ENCODE measurements around the gene PDE2A.

The PDE2A gene

GRCh38 chr11:72583177-72583553 is 91.1 kb downstream of the PDE2A start:
- H3K4me1 ChIP-seq (ENCODE audit: insufficient read depth, low read length): no peaks in the 10 kb centered on the region
- no peak overlapping the region for H3K4me3 ChIP-seq (ENCODE audit: low read depth in 1 of 2, low read length in 2 of 2)
- no peak overlapping the region for H3K27ac ChIP-seq (ENCODE audit: low read length)
- no peak for TF ChIP-seq EZH2 (IDR thresholded peaks at IDR 0.05; ENCODE audit: borderline replicate concordance, low read depth, low read length, severe bottlenecking)
- TF ChIP-seq, protein P1, sequence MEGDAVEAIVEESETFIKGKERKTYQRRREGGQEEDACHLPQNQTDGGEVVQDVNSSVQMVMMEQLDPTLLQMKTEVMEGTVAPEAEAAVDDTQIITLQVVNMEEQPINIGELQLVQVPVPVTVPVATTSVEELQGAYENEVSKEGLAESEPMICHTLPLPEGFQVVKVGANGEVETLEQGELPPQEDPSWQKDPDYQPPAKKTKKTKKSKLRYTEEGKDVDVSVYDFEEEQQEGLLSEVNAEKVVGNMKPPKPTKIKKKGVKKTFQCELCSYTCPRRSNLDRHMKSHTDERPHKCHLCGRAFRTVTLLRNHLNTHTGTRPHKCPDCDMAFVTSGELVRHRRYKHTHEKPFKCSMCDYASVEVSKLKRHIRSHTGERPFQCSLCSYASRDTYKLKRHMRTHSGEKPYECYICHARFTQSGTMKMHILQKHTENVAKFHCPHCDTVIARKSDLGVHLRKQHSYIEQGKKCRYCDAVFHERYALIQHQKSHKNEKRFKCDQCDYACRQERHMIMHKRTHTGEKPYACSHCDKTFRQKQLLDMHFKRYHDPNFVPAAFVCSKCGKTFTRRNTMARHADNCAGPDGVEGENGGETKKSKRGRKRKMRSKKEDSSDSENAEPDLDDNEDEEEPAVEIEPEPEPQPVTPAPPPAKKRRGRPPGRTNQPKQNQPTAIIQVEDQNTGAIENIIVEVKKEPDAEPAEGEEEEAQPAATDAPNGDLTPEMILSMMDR (IDR thresholded peaks at IDR 0.05; ENCODE audit: borderline replicate concordance, extremely low read depth, low read length, poor library complexity, severe bottlenecking): no peak
- H3K79me2 ChIP-seq (ENCODE audit: insufficient read depth, low read length): no peaks in the 10 kb centered on the region
- H4K20me1 ChIP-seq (ENCODE audit: insufficient read depth, low read length): peaks cover 4% of the 10 kb centered on the region; the same call in 1 of the 2 replicates
- ATAC-seq (ENCODE audit: insufficient read depth, low read depth) (no peak), DNase-seq (no peak)
- H3K9ac ChIP-seq (ENCODE audit: low read depth, low read length): no peak overlapping the region
- H3K27me3 ChIP-seq (ENCODE audit: insufficient read depth, low read length, poor library complexity): peaks cover 8% of the 10 kb centered on the region
- H3K9me3 ChIP-seq (ENCODE audit: insufficient read depth, low read length, severe bottlenecking): no peaks in the 10 kb centered on the region
- H2AFZ ChIP-seq (ENCODE audit: low read depth, low read length): no peak overlapping the region
- no peaks in the 10 kb centered on the region for H3K36me3 ChIP-seq (ENCODE audit: insufficient read depth, low read length)
- no peak overlapping the region for H3K4me2 ChIP-seq (ENCODE audit: insufficient read depth, low read length)

DNA sequence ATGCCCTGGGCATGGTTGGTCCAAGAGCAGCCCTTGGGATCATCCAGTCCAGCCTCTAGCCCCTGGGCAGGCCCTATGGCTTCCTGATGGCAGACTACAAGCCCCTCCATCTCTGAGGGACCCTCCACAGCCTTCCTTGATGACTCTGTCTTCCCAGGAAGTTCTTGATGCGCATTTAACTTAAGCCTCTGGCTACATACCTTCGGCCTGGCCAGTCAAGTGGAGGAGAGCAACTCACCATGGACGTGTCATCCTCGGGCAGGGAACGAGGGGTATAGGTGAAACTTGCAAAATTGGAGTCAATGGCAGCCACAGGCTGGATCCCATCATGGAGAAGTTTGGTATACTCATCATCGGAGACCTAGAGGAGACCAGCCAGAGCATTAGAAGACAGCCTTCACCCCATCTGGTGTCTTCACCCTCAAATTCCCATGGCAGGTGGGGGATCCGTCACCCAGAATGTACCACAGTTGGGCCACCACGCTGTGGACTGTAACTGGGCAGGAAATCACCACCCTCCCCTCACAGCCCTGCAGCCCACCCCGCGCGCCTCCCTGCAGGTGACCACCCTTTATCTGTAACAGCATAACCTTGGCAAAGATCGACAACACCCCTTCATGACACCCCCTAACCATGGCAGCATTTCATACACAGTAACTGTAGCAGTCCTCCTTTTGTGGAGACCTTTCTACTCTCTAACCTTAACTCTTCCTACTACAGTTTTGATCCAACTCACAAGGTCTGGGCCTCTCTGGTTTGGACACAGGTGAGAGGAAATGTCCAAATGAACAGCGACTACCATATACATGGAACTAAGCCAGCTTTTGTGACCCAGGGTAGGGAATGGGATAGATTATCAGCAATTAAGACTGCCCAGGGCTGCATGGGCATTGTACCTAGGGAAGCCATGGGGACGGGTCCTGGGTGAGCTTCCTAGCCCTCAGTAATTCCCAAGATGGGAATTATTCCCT is 91.7 kb downstream of the PDE2A start:
- Histone ChIP-seq H2AFZ (ENCODE audit: low read depth, low read length) (no peak overlapping the region), H3K9me3 (ENCODE audit: insufficient read depth, low read length, severe bottlenecking) (no peaks in the 10 kb centered on the region), H3K36me3 (ENCODE audit: insufficient read depth, low read length) (no peaks in the 10 kb centered on the region), H3K27me3 (ENCODE audit: insufficient read depth, low read length, poor library complexity) (peaks cover 8% of the 10 kb centered on the region), H3K4me3 (ENCODE audit: low read depth in 1 of 2, low read length in 2 of 2) (no peak overlapping the region), H3K79me2 (ENCODE audit: insufficient read depth, low read length) (no peaks in the 10 kb centered on the region), H3K9ac (ENCODE audit: low read depth, low read length) (no peak overlapping the region), H3K4me1 (ENCODE audit: insufficient read depth, low read length) (no peaks in the 10 kb centered on the region), H3K4me2 (ENCODE audit: insufficient read depth, low read length) (no peak overlapping the region), H4K20me1 (ENCODE audit: insufficient read depth, low read length) (peaks cover 7% of the 10 kb centered on the region; the same call in 1 of the 2 replicates), H3K27ac (ENCODE audit: low read length) (no peak overlapping the region)
- TF ChIP-seq EZH2 (IDR thresholded peaks at IDR 0.05; ENCODE audit: borderline replicate concordance, low read depth, low read length, severe bottlenecking): no peak
- TF ChIP-seq, protein P1 (IDR thresholded peaks at IDR 0.05; ENCODE audit: borderline replicate concordance, extremely low read depth, low read length, poor library complexity, severe bottlenecking): no peak
- ATAC-seq (ENCODE audit: insufficient read depth, low read depth): no peak
- DNase-seq: no peak

- Histone ChIP-seq H4K20me1 (ENCODE audit: insufficient read depth, low read length) (peaks cover 7% of the 10 kb centered on the region), H3K4me1 (ENCODE audit: insufficient read depth, low read length) (no peaks in the 10 kb centered on the region), H3K27me3 (ENCODE audit: insufficient read depth, low read length, poor library complexity) (peaks cover 4% of the 10 kb centered on the region), H3K9me3 (ENCODE audit: insufficient read depth, low read length, severe bottlenecking) (no peaks in the 10 kb centered on the region), H3K4me3 (ENCODE audit: low read depth in 1 of 2, low read length in 2 of 2) (no peak overlapping the region), H3K4me2 (ENCODE audit: insufficient read depth, low read length) (no peak overlapping the region), H3K36me3 (ENCODE audit: insufficient read depth, low read length) (no peaks in the 10 kb centered on the region), H3K79me2 (ENCODE audit: insufficient read depth, low read length) (no peaks in the 10 kb centered on the region), H2AFZ (ENCODE audit: low read depth, low read length) (no peak overlapping the region), H3K9ac (ENCODE audit: low read depth, low read length) (no peak overlapping the region), H3K27ac (ENCODE audit: low read length) (no peak overlapping the region)
- TF ChIP-seq, protein P1 (IDR thresholded peaks at IDR 0.05; ENCODE audit: borderline replicate concordance, extremely low read depth, low read length, poor library complexity, severe bottlenecking): no peak
- no peak for TF ChIP-seq EZH2 (IDR thresholded peaks at IDR 0.05; ENCODE audit: borderline replicate concordance, low read depth, low read length, severe bottlenecking)
- no peak for DNase-seq
- no peak for ATAC-seq (ENCODE audit: insufficient read depth, low read depth)
Measured at GRCh38 chr11:72581067-72581466, 93.2 kb downstream of the PDE2A start.
